Thoracic aorta (tissue), 2 donors: ENCODE measurements around the gene FRMD1. TPM values are rescaled to one million over a fixed set of nuclear protein-coding genes. Genes with fewer than 3 reads are reported as not detected.

Source experiments
- ATAC-seq: fragments of 150-250 bp; one replicate; pipeline ENCODE4 v1.8.0; 2017; ENCODE audit warnings: low read depth; ENCODE audit not compliant: insufficient number of reproducible peaks, low FRiP score
- DNase-seq: peaks from one replicate; pipeline ENCODE4 v3.0.0-alpha.2; 2020; ENCODE audit warnings: low spot score
- H3K27ac ChIP-seq, 2 donors: fragments of 200-600 bp; sonication (generic); 1 replicate in 1 of 2; 2 replicates in 1 of 2; pipeline ENCODE4 v1.5.1; 2016; ENCODE audit warnings: mild to moderate bottlenecking in 2 of 2, moderate library complexity in 2 of 2
- H3K27me3 ChIP-seq: fragments of 200-600 bp; sonication (generic); replicated peaks from 2 replicates; pipeline ENCODE4 v1.6.0; 2016; ENCODE audit warnings: mild to moderate bottlenecking; ENCODE audit not compliant: insufficient read depth
- H3K36me3 ChIP-seq: fragments of 200-600 bp; sonication (generic); one replicate; pipeline ENCODE4 v1.5.1; 2016
- H3K4me1 ChIP-seq, 2 donors: fragments of 200-600 bp; sonication (generic); 1 replicate in 1 of 2; 2 replicates in 1 of 2; pipeline versions ENCODE4 v1.5.1 to v1.6.0; 2016; ENCODE audit warnings: low read depth in 2 of 2, mild to moderate bottlenecking in 1 of 2; ENCODE audit not compliant: control insufficient read depth in 1 of 2
- H3K4me3 ChIP-seq: fragments of 200-600 bp; sonication (generic); 2 replicates; pipeline ENCODE4 v1.5.1; 2016; ENCODE audit warnings: mild to moderate bottlenecking
- H3K9me3 ChIP-seq: fragments of 200-600 bp; sonication (generic); 2 replicates; pipeline ENCODE4 v1.5.1; 2016
- total RNA-seq, 2 donors: library from RNA; depleted of rRNA; stranded (reverse); fragments of >200 nt; gene quantifications; one replicate each; pipeline versions ENCODE4 v1.1.0 to v1.2.3, GENCODE V29; 2016
- TF ChIP-seq, protein P1 (sequence below): fragments of 200-600 bp; sonication (generic); IDR thresholded peaks from one replicate; pipeline ENCODE4 v1.5.1; 2019; ENCODE audit warnings: antibody characterized with exemption

FRMD1 gene
- total RNA-seq, 2 donors from 2014 or later: not detected

DNA sequence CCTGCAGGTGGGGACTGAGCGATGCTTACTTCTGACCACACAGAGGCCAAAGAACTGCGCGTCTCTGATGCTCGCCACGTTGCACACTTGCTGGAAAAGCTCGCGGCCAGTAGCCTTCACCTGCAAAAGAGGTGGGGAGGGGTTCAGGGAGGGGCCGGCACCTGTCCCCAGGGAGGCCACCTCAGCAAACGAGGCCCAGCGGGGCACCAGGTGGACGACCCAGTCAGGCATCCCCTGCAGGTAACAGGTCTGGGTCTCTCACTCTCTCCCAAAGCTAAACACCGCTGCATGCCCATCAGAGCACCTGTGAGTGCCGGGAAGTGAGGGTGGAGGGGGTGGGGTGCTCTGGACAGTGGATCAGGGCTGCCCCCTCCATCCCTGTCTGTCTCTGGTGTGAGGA, 3.8 kb downstream of the FRMD1 start:
- H3K9me3 ChIP-seq: no peaks in the 10 kb centered on the region
- no peaks in the 10 kb centered on the region for H3K27me3 ChIP-seq
- H3K4me3 ChIP-seq: no peak overlapping the region
- ATAC-seq: no peak
- no peak overlapping the region for H3K27ac ChIP-seq
- DNase-seq: no peak
- H3K36me3 ChIP-seq: no peaks in the 10 kb centered on the region
- no peaks in the 10 kb centered on the region for H3K4me1 ChIP-seq
- TF ChIP-seq, protein P1, sequence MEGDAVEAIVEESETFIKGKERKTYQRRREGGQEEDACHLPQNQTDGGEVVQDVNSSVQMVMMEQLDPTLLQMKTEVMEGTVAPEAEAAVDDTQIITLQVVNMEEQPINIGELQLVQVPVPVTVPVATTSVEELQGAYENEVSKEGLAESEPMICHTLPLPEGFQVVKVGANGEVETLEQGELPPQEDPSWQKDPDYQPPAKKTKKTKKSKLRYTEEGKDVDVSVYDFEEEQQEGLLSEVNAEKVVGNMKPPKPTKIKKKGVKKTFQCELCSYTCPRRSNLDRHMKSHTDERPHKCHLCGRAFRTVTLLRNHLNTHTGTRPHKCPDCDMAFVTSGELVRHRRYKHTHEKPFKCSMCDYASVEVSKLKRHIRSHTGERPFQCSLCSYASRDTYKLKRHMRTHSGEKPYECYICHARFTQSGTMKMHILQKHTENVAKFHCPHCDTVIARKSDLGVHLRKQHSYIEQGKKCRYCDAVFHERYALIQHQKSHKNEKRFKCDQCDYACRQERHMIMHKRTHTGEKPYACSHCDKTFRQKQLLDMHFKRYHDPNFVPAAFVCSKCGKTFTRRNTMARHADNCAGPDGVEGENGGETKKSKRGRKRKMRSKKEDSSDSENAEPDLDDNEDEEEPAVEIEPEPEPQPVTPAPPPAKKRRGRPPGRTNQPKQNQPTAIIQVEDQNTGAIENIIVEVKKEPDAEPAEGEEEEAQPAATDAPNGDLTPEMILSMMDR: no peak

DNA sequence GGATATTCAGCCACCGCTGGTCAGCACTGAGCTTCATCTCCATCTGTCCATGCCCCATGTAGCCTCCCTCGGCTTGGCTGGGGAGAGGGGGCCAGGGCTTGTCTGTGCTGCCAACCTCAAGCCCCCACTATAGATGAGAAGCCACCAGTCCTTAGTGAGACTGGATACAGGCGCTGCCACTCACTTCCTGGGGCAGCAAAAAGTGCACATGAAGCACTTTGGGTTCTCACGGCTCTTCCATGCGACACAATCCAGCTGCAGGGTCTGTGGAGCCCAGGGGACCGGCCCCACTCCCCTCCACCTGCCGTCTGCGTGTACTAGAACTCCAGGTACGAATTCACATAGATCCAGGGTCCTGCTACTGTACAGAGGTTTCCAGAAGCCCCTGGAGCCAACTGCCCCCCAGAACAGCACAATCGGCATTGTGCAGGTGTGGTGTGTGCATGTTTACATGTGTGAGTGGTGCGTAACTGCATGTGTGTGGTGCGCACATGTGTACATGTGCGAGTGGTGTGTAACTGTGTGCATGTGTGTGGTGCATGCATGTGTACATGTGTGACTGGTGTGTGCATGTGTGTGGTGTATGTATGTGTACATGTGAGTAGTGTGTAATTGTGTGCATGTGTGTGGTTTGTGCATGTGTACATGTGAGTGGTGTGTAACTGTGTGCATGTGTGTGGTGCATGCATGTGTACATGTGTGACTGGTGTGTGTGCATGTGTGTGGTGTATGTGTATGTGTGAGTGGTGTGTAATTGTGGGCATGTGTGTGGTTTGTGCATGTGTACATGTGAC, 4.9 kb downstream of the FRMD1 start:
- H3K27ac ChIP-seq: no peak overlapping the region
- no peak overlapping the region for H3K4me3 ChIP-seq
- TF ChIP-seq, protein P1: no peak
- no peaks in the 10 kb centered on the region for H3K27me3 ChIP-seq
- DNase-seq (no peak), ATAC-seq (no peak)
- H3K4me1 ChIP-seq: no peaks in the 10 kb centered on the region
- no peaks in the 10 kb centered on the region for H3K36me3 ChIP-seq
- H3K9me3 ChIP-seq: no peaks in the 10 kb centered on the region

DNA sequence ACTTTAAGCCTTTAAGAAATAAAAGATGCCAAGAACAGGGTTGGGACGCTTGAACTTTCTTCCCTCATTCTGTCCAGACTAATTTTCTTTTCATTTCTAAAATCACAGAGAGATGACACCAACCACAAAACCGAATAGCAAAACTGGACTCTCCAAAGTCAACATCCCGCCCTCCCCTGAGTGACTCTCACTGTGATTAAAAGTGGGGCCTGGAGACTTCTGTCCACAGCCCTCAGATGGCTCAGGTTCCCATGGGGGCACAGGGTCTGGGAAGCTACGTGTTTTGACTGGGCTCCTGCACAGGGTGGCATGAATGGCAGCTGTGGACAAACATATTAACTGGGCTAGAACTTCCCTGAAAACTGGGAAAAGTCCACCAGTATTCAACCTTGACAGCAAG, 6.3 kb downstream of the FRMD1 start:
- DNase-seq (no peak), ATAC-seq (no peak)
- TF ChIP-seq, protein P1: no peak
- no peaks in the 10 kb centered on the region for H3K27me3 ChIP-seq
- no peaks in the 10 kb centered on the region for H3K36me3 ChIP-seq
- no peaks in the 10 kb centered on the region for H3K4me1 ChIP-seq
- no peak overlapping the region for H3K4me3 ChIP-seq
- H3K9me3 ChIP-seq: no peaks in the 10 kb centered on the region
- no peak overlapping the region for H3K27ac ChIP-seq

DNA sequence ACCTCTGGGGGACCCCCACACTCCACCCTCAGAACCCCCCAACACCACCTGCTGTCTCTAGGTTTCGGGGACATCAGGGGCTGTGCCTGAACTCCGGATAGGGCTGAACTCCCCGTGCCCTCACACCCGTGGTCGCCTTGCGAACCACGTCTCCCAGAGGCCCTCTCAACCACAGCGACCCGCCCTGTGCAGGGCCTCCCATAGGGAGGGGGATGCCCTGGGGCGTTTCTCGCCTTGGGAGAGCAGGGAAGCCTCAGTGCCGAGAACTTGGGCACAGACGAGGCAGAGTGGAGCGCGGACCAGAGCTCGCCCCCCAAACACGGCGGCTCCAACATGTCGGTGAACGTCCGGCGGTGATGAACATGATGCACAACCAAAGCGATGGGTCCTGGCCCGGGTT, 6.8 kb downstream of the FRMD1 start:
- Histone ChIP-seq H3K27me3 (no peaks in the 10 kb centered on the region), H3K36me3 (no peaks in the 10 kb centered on the region), H3K4me1 (no peaks in the 10 kb centered on the region), H3K4me3 (no peak overlapping the region), H3K27ac (no peak overlapping the region), H3K9me3 (no peaks in the 10 kb centered on the region)
- no peak for ATAC-seq
- no peak for DNase-seq
- TF ChIP-seq, protein P1: no peak

DNA sequence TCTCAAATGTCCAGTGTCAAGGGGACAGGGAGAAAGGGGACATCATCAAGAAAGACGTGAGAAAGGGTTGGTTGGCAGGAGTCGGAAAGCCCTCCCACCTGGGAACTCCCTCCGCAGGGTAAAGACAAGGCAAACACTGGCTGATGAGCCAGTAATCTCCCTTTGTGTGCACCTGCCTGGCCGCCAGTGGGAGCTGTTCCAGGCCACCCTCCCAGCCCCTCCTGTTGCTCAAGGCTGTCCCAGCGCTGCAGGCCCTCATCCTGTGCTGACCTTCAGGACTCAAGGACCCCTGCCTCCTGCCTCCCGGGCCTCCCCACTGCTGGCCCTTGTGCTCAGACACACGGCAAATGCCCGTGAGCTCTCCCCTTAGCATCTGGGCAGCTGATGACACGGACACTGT, 7.4 kb downstream of the FRMD1 start:
- TF ChIP-seq, protein P1: no peak
- H3K36me3 ChIP-seq: no peaks in the 10 kb centered on the region
- no peaks in the 10 kb centered on the region for H3K9me3 ChIP-seq
- ATAC-seq (no peak), DNase-seq (no peak)
- H3K27me3 ChIP-seq: no peaks in the 10 kb centered on the region
- H3K4me3 ChIP-seq: no peak overlapping the region
- H3K4me1 ChIP-seq: no peaks in the 10 kb centered on the region
- H3K27ac ChIP-seq: no peak overlapping the region
